NCI-H226 (cell line): ENCODE results near the gene MALRD1.

Source experiments
- DNase-seq: peaks from one replicate; pipeline ENCODE4 v3.0.0-alpha.2; 2015

MALRD1 gene

GRCh38 chr10:19579761-19580545, 531.4 kb downstream of the MALRD1 start:
- DNase-seq: no peak

- DNase-seq: no peak
These were observed 532.1 kb downstream of the MALRD1 start for GRCh38 chr10:19580691-19581090.

GRCh38 chr10:19588608-19589007, 540.0 kb downstream of the MALRD1 start:
- no peak for DNase-seq

- peak; percentile 93 for DNase-seq
These were observed 543.7 kb downstream of the MALRD1 start for GRCh38 chr10:19592276-19592675.

GRCh38 chr10:19595212-19595845, 546.7 kb downstream of the MALRD1 start:
- no peak for DNase-seq

GRCh38 chr10:19605806-19606205, 557.2 kb downstream of the MALRD1 start:
- DNase-seq: no peak

GRCh38 chr10:19606968-19607367, 558.4 kb downstream of the MALRD1 start:
- no peak for DNase-seq

GRCh38 chr10:19611775-19612174, 563.2 kb downstream of the MALRD1 start:
- DNase-seq: no peak

GRCh38 chr10:19616966-19617365, 568.4 kb downstream of the MALRD1 start:
- DNase-seq: no peak

GRCh38 chr10:19620811-19621210, 572.2 kb downstream of the MALRD1 start:
- DNase-seq: no peak

- DNase-seq: no peak
These were observed 574.7 kb downstream of the MALRD1 start for GRCh38 chr10:19623321-19623720.

GRCh38 chr10:19626156-19626555, 577.6 kb downstream of the MALRD1 start:
- DNase-seq: no peak

GRCh38 chr10:19628767-19629560, 580.4 kb downstream of the MALRD1 start:
- no peak for DNase-seq

GRCh38 chr10:19629567-19629966, 581.0 kb downstream of the MALRD1 start:
- no peak for DNase-seq

- DNase-seq: no peak
These were observed 585.6 kb downstream of the MALRD1 start for GRCh38 chr10:19634163-19634562.

GRCh38 chr10:19638182-19638895, 589.7 kb downstream of the MALRD1 start:
- peak; percentile 83 for DNase-seq

GRCh38 chr10:19638896-19639233, 590.3 kb downstream of the MALRD1 start:
- DNase-seq: no peak

GRCh38 chr10:19640566-19641263, 592.1 kb downstream of the MALRD1 start:
- no peak for DNase-seq

GRCh38 chr10:19651549-19651948, 602.9 kb downstream of the MALRD1 start:
- peak; percentile 79 for DNase-seq

GRCh38 chr10:19652750-19653149, 604.1 kb downstream of the MALRD1 start:
- DNase-seq: no peak

GRCh38 chr10:19653931-19654330, 605.3 kb downstream of the MALRD1 start:
- DNase-seq: no peak

GRCh38 chr10:19654576-19654975, 606.0 kb downstream of the MALRD1 start:
- peak; percentile 78 for DNase-seq
